ENCODE data around the gene RPS18. TPM values are rescaled to one million over a fixed set of nuclear protein-coding genes. Genes with fewer than 3 reads are reported as not detected.

RPS18 gene
- polyA plus RNA-seq, 2 of the 4 experiments (the other 2 are of a cell fraction) = 3,426 to 3,611 TPM

- DNase-seq (ENCODE audit: low read depth in 1 of 2, low spot score in 1 of 2) = no peak
- Histone ChIP-seq H3K4me2 (peak overlapping the region; percentile 91; the same call in 2 of the 3 replicates), H3K27ac (no peak overlapping the region), H3K4me3 (no peak overlapping the region), H3K4me1 (peaks cover 13% of the 10 kb centered on the region; the same call in 2 of the 3 replicates), H3K9me3 (no peaks in the 10 kb centered on the region)
- 95% methylated on average over 19 of the region's 22 CpGs for WGBS (ENCODE audit: missing lambda C conversion rate)
- ATAC-seq = no peak
- ChIA-PET POLR2A (interaction anchor here (0.7 kb wide), 1 partner anchor 16 kb away, joined by 3 read pairs; the partner anchor contains the start of genes RPS18 and VPS52), CTCF (interaction anchor here (0.6 to 5.8 kb wide), 2 partner anchors 9 to 20 kb away, joined by 3 to 44 read pairs; partner anchors contain the start of gene B3GALT4)
- no peak for FAIRE-seq
- TF ChIP-seq GATA3 (IDR thresholded peaks at IDR 0.05; ENCODE audit: borderline replicate concordance) (no peak), HMGXB4 (CRISPR knock-in tag; IDR thresholded peaks at IDR 0.05; ENCODE audit: borderline replicate concordance) (no peak), ATOH8 (CRISPR knock-in tag; IDR thresholded peaks at IDR 0.05; ENCODE audit: low read depth) (no peak), POLR2AphosphoS2 (conservative IDR thresholded peaks at IDR 0.05; ENCODE audit: low read length) (no peak)
Observed at GRCh38 chr6:33286946-33287914, 15.4 kb downstream of the RPS18 start.

GRCh38 chr6:33288141-33288920 lies 16.5 kb downstream of the RPS18 start:
- Histone ChIP-seq H3K4me2 (peak overlapping the region; percentile 91), H3K4me3 (peak overlapping the region; percentile 81), H3K27ac (peak overlapping the region; percentile 80 to 91), H3K4me1 (peaks cover 13% of the 10 kb centered on the region; the same call in 2 of the 3 replicates), H3K9me3 (no peaks in the 10 kb centered on the region)
- FAIRE-seq (no peak), DNase-seq (ENCODE audit: low read depth in 1 of 2, low spot score in 1 of 2) (no peak), ATAC-seq (no peak)
- POLR2A ChIA-PET = interaction anchor here (0.5 to 1.8 kb wide), 6 partner anchors 11 to 166 kb away, joined by 3 to 20 read pairs (median 10); partner anchors contain the start of genes B3GALT4, RGL2, RPS18 and VPS52
- 4% methylated on average over 21 of the region's 21 CpGs for WGBS (ENCODE audit: missing lambda C conversion rate)
- CTCF ChIA-PET = interaction anchor here (0.6 to 5.8 kb wide), 7 partner anchors 9 to 1132 kb away, joined by 3 to 44 read pairs (median 4); partner anchors contain the start of genes B3GALT4, RGL2, RPS18 and VPS52
- TF ChIP-seq SMC3 (IDR thresholded peaks at IDR 0.05) (no peak), HOXB13 (CRISPR knock-in tag; IDR thresholded peaks at IDR 0.05; ENCODE audit: low read depth) (no peak), ZSCAN20 (CRISPR knock-in tag; IDR thresholded peaks at IDR 0.05) (no peak), RCOR1 (IDR thresholded peaks at IDR 0.05; ENCODE audit: low read depth, low read length) (no peak), ZNF302 (CRISPR knock-in tag; IDR thresholded peaks at IDR 0.05) (no peak), JUNB (IDR thresholded peaks at IDR 0.05) (no peak), HDAC2 (IDR thresholded peaks at IDR 0.05) (no peak), E2F6 (IDR thresholded peaks at IDR 0.05; ENCODE audit: borderline replicate concordance, low read depth) (no peak), EP300 (IDR thresholded peaks at IDR 0.05) (no peak), ATOH8 (CRISPR knock-in tag; IDR thresholded peaks at IDR 0.05; ENCODE audit: low read depth) (no peak), HOXA7 (CRISPR knock-in tag; IDR thresholded peaks at IDR 0.05) (no peak)
